Right lobe of liver (tissue), 4 donors: Measurements from ENCODE around the gene BOD1.

Experiments used
- CTCF ChIP-seq, 4 donors: fragments of 200-600 bp in 3 of 4; fragments of 450-650 bp in 1 of 4; IDR thresholded peaks; one replicate each; pipeline versions ENCODE4 v1.5.1 to v1.8.0; 2016 to 2022; ENCODE audit warnings: antibody characterized with exemption in 4 of 4, mild to moderate bottlenecking in 2 of 4
- POLR2A ChIP-seq: fragments of 450-650 bp; IDR thresholded peaks from one replicate; pipeline ENCODE4 v1.6.1; 2017; ENCODE audit warnings: antibody characterized with exemption, mild to moderate bottlenecking
- donor health status: DM: no; HTN: no; CAD: no.
- donor health status: DM: no; HTN: no; CAD: no.
- donor health status: DM: no; HTN: yes; CAD: no.

GRCh38 chr5:173638126-173639040 is 21.9 kb upstream of the BOD1 start:
- TF ChIP-seq POLR2A (no peak), CTCF (IDR thresholded peaks at IDR 0.05) (no peak)
